ENCODE data around the gene DACH1.

The DACH1 gene

DNA sequence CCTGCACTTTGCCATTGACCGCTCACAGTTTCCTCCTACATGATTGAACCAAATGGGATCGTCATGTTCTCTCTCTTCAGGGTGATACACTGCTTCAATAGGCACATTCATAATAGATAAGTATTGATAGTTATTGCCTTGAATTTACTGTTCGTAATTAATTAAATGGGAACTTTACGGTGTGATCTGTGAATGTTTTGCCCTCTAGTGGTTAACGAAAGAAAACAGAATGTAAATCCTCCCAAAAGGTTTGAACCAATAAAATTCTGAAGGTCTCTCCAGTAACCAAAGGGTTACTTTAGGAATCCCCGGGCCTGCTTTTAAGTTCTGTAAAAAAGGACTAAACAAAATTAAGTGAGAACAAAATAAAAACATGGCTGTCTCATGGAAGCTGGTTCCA, 389.3 kb downstream of the DACH1 start:
- WGBS (ENCODE audit: insufficient coverage, insufficient read length), result no CpG with 5 or more reads among the region's 6 CpGs
- Histone ChIP-seq H3K9me3 (ENCODE audit: control insufficient read depth, insufficient read depth, low read length) (no peaks in the 10 kb centered on the region), H3K4me3 (ENCODE audit: low read length) (no peak overlapping the region), H3K27ac (ENCODE audit: low read length) (no peak overlapping the region), H3K36me3 (ENCODE audit: control insufficient read depth, insufficient read depth, low read length) (no peaks in the 10 kb centered on the region), H3K4me1 (ENCODE audit: control insufficient read depth, insufficient read depth, low read length) (no peaks in the 10 kb centered on the region), H3K27me3 (ENCODE audit: control insufficient read depth, insufficient read depth, low read length) (no peaks in the 10 kb centered on the region)
- peak; percentile 1 for DNase-seq (ENCODE audit: low read depth, low spot score)

GRCh38 chr13:71474936-71475335, 392.1 kb downstream of the DACH1 start:
- H3K27me3 ChIP-seq (ENCODE audit: control insufficient read depth, insufficient read depth, low read length), result no peaks in the 10 kb centered on the region
- no peaks in the 10 kb centered on the region for H3K36me3 ChIP-seq (ENCODE audit: control insufficient read depth, insufficient read depth, low read length)
- H3K9me3 ChIP-seq (ENCODE audit: control insufficient read depth, insufficient read depth, low read length), result no peaks in the 10 kb centered on the region
- H3K27ac ChIP-seq (ENCODE audit: low read length), result no peak overlapping the region
- no CpG with 5 or more reads among the region's 3 CpGs for WGBS (ENCODE audit: insufficient coverage, insufficient read length)
- DNase-seq (ENCODE audit: low read depth, low spot score), result no peak
- H3K4me3 ChIP-seq (ENCODE audit: low read length), result no peak overlapping the region
- no peaks in the 10 kb centered on the region for H3K4me1 ChIP-seq (ENCODE audit: control insufficient read depth, insufficient read depth, low read length)

DNA sequence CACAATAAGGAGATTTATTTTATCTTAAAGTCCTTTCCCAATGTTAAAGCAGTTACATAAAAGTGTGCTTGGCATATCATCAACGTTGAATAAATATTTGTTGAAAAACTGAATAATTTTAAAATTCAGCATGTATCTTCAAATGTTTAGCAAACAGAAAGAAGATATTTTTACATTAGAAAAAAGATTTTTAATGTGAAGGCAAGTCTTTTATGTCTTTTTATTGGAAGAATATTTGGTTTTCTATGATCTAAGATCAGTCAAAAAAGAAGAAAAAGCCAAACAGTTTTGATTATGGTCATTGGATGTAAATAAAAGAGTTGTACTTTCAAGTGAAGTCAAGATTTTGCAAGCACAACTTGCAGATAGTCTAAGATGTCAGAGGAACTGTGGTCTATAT, 397.4 kb downstream of the DACH1 start:
- Histone ChIP-seq H3K4me3 (ENCODE audit: low read length) (no peak overlapping the region), H3K4me1 (ENCODE audit: control insufficient read depth, insufficient read depth, low read length) (no peaks in the 10 kb centered on the region), H3K27me3 (ENCODE audit: control insufficient read depth, insufficient read depth, low read length) (no peaks in the 10 kb centered on the region), H3K9me3 (ENCODE audit: control insufficient read depth, insufficient read depth, low read length) (no peaks in the 10 kb centered on the region), H3K36me3 (ENCODE audit: control insufficient read depth, insufficient read depth, low read length) (no peaks in the 10 kb centered on the region), H3K27ac (ENCODE audit: low read length) (no peak overlapping the region)
- no peak for DNase-seq (ENCODE audit: low read depth, low spot score)
- WGBS (ENCODE audit: insufficient coverage, insufficient read length), result no CpG with 5 or more reads among the region's 1 CpG

- H3K27ac ChIP-seq (ENCODE audit: low read length), result no peak overlapping the region
- WGBS (ENCODE audit: insufficient coverage, insufficient read length), result no CpG with 5 or more reads among the region's 1 CpG
- no peaks in the 10 kb centered on the region for H3K9me3 ChIP-seq (ENCODE audit: control insufficient read depth, insufficient read depth, low read length)
- no peaks in the 10 kb centered on the region for H3K27me3 ChIP-seq (ENCODE audit: control insufficient read depth, insufficient read depth, low read length)
- no peak overlapping the region for H3K4me3 ChIP-seq (ENCODE audit: low read length)
- no peaks in the 10 kb centered on the region for H3K36me3 ChIP-seq (ENCODE audit: control insufficient read depth, insufficient read depth, low read length)
- no peak for DNase-seq (ENCODE audit: low read depth, low spot score)
- no peaks in the 10 kb centered on the region for H3K4me1 ChIP-seq (ENCODE audit: control insufficient read depth, insufficient read depth, low read length)
Measured at GRCh38 chr13:71464686-71465085, 402.3 kb downstream of the DACH1 start.

GRCh38 chr13:71461892-71462291, 405.1 kb downstream of the DACH1 start:
- WGBS (ENCODE audit: insufficient coverage, insufficient read length), result no CpG with 5 or more reads among the region's 1 CpG
- no peaks in the 10 kb centered on the region for H3K4me1 ChIP-seq (ENCODE audit: control insufficient read depth, insufficient read depth, low read length)
- no peak for DNase-seq (ENCODE audit: low read depth, low spot score)
- no peak overlapping the region for H3K4me3 ChIP-seq (ENCODE audit: low read length)
- no peak overlapping the region for H3K27ac ChIP-seq (ENCODE audit: low read length)
- H3K36me3 ChIP-seq (ENCODE audit: control insufficient read depth, insufficient read depth, low read length), result no peaks in the 10 kb centered on the region
- H3K27me3 ChIP-seq (ENCODE audit: control insufficient read depth, insufficient read depth, low read length), result no peaks in the 10 kb centered on the region
- H3K9me3 ChIP-seq (ENCODE audit: control insufficient read depth, insufficient read depth, low read length), result no peaks in the 10 kb centered on the region

- DNase-seq (ENCODE audit: low read depth, low spot score), result no peak
- Histone ChIP-seq H3K27ac (ENCODE audit: low read length) (no peak overlapping the region), H3K4me1 (ENCODE audit: control insufficient read depth, insufficient read depth, low read length) (no peaks in the 10 kb centered on the region), H3K9me3 (ENCODE audit: control insufficient read depth, insufficient read depth, low read length) (no peaks in the 10 kb centered on the region), H3K27me3 (ENCODE audit: control insufficient read depth, insufficient read depth, low read length) (no peaks in the 10 kb centered on the region), H3K36me3 (ENCODE audit: control insufficient read depth, insufficient read depth, low read length) (no peaks in the 10 kb centered on the region), H3K4me3 (ENCODE audit: low read length) (no peak overlapping the region)
- no CpG with 5 or more reads among the region's 3 CpGs for WGBS (ENCODE audit: insufficient coverage, insufficient read length)
Measured at GRCh38 chr13:71460211-71460610, 406.8 kb downstream of the DACH1 start.

- H3K36me3 ChIP-seq (ENCODE audit: control insufficient read depth, insufficient read depth, low read length), result no peaks in the 10 kb centered on the region
- H3K27ac ChIP-seq (ENCODE audit: low read length), result no peak overlapping the region
- DNase-seq (ENCODE audit: low read depth, low spot score), result no peak
- no peak overlapping the region for H3K4me3 ChIP-seq (ENCODE audit: low read length)
- no peaks in the 10 kb centered on the region for H3K27me3 ChIP-seq (ENCODE audit: control insufficient read depth, insufficient read depth, low read length)
- H3K9me3 ChIP-seq (ENCODE audit: control insufficient read depth, insufficient read depth, low read length), result no peaks in the 10 kb centered on the region
- no peaks in the 10 kb centered on the region for H3K4me1 ChIP-seq (ENCODE audit: control insufficient read depth, insufficient read depth, low read length)
Measured at GRCh38 chr13:71459708-71460107, 407.3 kb downstream of the DACH1 start.

GRCh38 chr13:71457645-71458044, 409.4 kb downstream of the DACH1 start:
- Histone ChIP-seq H3K4me1 (ENCODE audit: control insufficient read depth, insufficient read depth, low read length) (no peaks in the 10 kb centered on the region), H3K4me3 (ENCODE audit: low read length) (no peak overlapping the region), H3K27ac (ENCODE audit: low read length) (no peak overlapping the region), H3K9me3 (ENCODE audit: control insufficient read depth, insufficient read depth, low read length) (no peaks in the 10 kb centered on the region), H3K36me3 (ENCODE audit: control insufficient read depth, insufficient read depth, low read length) (no peaks in the 10 kb centered on the region), H3K27me3 (ENCODE audit: control insufficient read depth, insufficient read depth, low read length) (0 out of 2 replicates have a peak, but pooled peaks cover 1% of the 10 kb centered on the region)
- WGBS (ENCODE audit: insufficient coverage, insufficient read length), result no CpG with 5 or more reads among the region's 2 CpGs
- DNase-seq (ENCODE audit: low read depth, low spot score), result no peak

DNA sequence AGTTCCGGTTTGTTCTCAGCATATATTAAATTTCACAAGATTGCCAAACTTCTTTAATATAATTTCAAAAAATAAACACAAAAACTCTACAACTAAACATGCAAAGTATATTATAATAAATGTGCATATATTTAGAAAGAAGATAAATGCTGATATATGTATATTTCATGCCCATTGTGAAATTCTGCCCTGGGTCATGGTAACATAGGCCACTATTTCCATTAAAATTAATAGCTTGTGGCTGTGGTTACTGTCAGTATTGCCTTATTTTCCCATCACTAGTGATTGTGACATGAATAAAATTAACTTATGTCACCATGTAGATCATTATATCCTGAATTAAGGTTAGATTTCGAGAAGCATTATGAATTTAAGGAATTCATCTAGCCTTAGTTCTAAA, 410.9 kb downstream of the DACH1 start:
- 100% methylated on average over 1 of the region's 2 CpGs for whole genome bisulfite sequencing (ENCODE audit: insufficient coverage, insufficient read length)
- Histone ChIP-seq H3K27ac (ENCODE audit: low read length) (no peak overlapping the region), H3K36me3 (ENCODE audit: control insufficient read depth, insufficient read depth, low read length) (no peaks in the 10 kb centered on the region), H3K9me3 (ENCODE audit: control insufficient read depth, insufficient read depth, low read length) (no peaks in the 10 kb centered on the region), H3K27me3 (ENCODE audit: control insufficient read depth, insufficient read depth, low read length) (0 out of 2 replicates have a peak, but pooled peaks cover 1% of the 10 kb centered on the region), H3K4me3 (ENCODE audit: low read length) (no peak overlapping the region), H3K4me1 (ENCODE audit: control insufficient read depth, insufficient read depth, low read length) (no peaks in the 10 kb centered on the region)
- no peak for DNase-seq (ENCODE audit: low read depth, low spot score)

GRCh38 chr13:71454509-71454908, 412.5 kb downstream of the DACH1 start:
- H3K36me3 ChIP-seq (ENCODE audit: control insufficient read depth, insufficient read depth, low read length), result no peaks in the 10 kb centered on the region
- H3K4me1 ChIP-seq (ENCODE audit: control insufficient read depth, insufficient read depth, low read length), result no peaks in the 10 kb centered on the region
- H3K27ac ChIP-seq (ENCODE audit: low read length), result no peak overlapping the region
- no CpG with 5 or more reads among the region's 1 CpG for WGBS (ENCODE audit: insufficient coverage, insufficient read length)
- H3K4me3 ChIP-seq (ENCODE audit: low read length), result no peak overlapping the region
- 0 out of 2 replicates have a peak, but pooled peaks cover 1% of the 10 kb centered on the region for H3K27me3 ChIP-seq (ENCODE audit: control insufficient read depth, insufficient read depth, low read length)
- DNase-seq (ENCODE audit: low read depth, low spot score), result no peak
- no peaks in the 10 kb centered on the region for H3K9me3 ChIP-seq (ENCODE audit: control insufficient read depth, insufficient read depth, low read length)

GRCh38 chr13:71448080-71448630, 418.8 kb downstream of the DACH1 start:
- no peaks in the 10 kb centered on the region for H3K36me3 ChIP-seq (ENCODE audit: control insufficient read depth, insufficient read depth, low read length)
- no CpG with 5 or more reads among the region's 3 CpGs for WGBS (ENCODE audit: insufficient coverage, insufficient read length)
- no peaks in the 10 kb centered on the region for H3K27me3 ChIP-seq (ENCODE audit: control insufficient read depth, insufficient read depth, low read length)
- no peak for DNase-seq (ENCODE audit: low read depth, low spot score)
- no peak overlapping the region for H3K27ac ChIP-seq (ENCODE audit: low read length)
- H3K9me3 ChIP-seq (ENCODE audit: control insufficient read depth, insufficient read depth, low read length), result no peaks in the 10 kb centered on the region
- H3K4me1 ChIP-seq (ENCODE audit: control insufficient read depth, insufficient read depth, low read length), result no peaks in the 10 kb centered on the region
- H3K4me3 ChIP-seq (ENCODE audit: low read length), result no peak overlapping the region
